ENCODE measurements around the gene SGMS1. TPM values are rescaled to one million over a fixed set of nuclear protein-coding genes. Genes with fewer than 3 reads are reported as not detected.
"Not testable (repeated sequence)": the region's sequence is repeated elsewhere in the genome, so short reads cannot be mapped to it uniquely, and the experiment has no call there.

The SGMS1 gene
- total RNA-seq, 2 experiments from 2014 or later: 24.8 to 25.2 TPM

DNA sequence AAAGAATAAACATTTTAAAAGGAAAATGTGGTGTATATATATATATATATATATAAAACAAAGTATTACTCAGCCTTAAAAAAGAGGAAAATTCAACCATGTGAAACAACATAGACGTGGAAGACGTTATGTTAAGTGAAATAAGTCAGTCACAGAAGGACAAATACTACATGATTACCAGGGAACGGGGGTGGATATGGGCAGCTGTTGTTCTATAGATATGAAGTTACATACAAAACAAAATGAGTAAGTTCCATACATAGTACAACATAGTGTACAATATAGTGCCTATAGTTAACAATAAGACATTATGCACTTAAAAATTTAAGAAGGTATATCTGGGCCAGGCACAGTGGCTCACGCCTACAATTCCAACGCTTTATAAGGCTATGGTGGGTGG is 48.8 kb downstream of the SGMS1 start:
- H3K9me3 Mint-ChIP-seq: no peaks in the 10 kb centered on the region
- Histone ChIP-seq H3K4me3 (ENCODE audit: low read length) (no peak overlapping the region), H3K27me3 (ENCODE audit: control insufficient read depth in 1 of 2, insufficient read depth in 2 of 2, low read length in 2 of 2) (no peaks in the 10 kb centered on the region), H3K36me3 (ENCODE audit: insufficient read depth, low read length) (no peaks in the 10 kb centered on the region), H3K9me3 (ENCODE audit: control insufficient read depth in 1 of 2, insufficient read depth in 1 of 2, low read length in 2 of 2) (no peaks in the 10 kb centered on the region), H3K4me1 (ENCODE audit: insufficient read depth, low read length) (peaks cover 9% of the 10 kb centered on the region), H3K27ac (ENCODE audit: low read depth in 1 of 2, low read length in 2 of 2) (no peak overlapping the region)
- H3K4me1 Mint-ChIP-seq (ENCODE audit: low read depth): peaks cover 77% of the 10 kb centered on the region
- H3K4me3 Mint-ChIP-seq: no peak overlapping the region
- H3K27ac Mint-ChIP-seq: no peak overlapping the region
- TF ChIP-seq, protein P1, sequence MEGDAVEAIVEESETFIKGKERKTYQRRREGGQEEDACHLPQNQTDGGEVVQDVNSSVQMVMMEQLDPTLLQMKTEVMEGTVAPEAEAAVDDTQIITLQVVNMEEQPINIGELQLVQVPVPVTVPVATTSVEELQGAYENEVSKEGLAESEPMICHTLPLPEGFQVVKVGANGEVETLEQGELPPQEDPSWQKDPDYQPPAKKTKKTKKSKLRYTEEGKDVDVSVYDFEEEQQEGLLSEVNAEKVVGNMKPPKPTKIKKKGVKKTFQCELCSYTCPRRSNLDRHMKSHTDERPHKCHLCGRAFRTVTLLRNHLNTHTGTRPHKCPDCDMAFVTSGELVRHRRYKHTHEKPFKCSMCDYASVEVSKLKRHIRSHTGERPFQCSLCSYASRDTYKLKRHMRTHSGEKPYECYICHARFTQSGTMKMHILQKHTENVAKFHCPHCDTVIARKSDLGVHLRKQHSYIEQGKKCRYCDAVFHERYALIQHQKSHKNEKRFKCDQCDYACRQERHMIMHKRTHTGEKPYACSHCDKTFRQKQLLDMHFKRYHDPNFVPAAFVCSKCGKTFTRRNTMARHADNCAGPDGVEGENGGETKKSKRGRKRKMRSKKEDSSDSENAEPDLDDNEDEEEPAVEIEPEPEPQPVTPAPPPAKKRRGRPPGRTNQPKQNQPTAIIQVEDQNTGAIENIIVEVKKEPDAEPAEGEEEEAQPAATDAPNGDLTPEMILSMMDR (IDR thresholded peaks at IDR 0.05): no peak
- H3K36me3 Mint-ChIP-seq (ENCODE audit: low read depth): peaks cover 2% of the 10 kb centered on the region
- POLR2A ChIA-PET: no interaction called here
- intact Hi-C loops (cut with DNase I, micrococcal nuclease): no loop called here
- CTCF ChIA-PET: no interaction called here
- ATAC-seq (ENCODE audit: poor library complexity): no peak
- H3K27me3 Mint-ChIP-seq: no peaks in the 10 kb centered on the region
- no peak for DNase-seq

DNA sequence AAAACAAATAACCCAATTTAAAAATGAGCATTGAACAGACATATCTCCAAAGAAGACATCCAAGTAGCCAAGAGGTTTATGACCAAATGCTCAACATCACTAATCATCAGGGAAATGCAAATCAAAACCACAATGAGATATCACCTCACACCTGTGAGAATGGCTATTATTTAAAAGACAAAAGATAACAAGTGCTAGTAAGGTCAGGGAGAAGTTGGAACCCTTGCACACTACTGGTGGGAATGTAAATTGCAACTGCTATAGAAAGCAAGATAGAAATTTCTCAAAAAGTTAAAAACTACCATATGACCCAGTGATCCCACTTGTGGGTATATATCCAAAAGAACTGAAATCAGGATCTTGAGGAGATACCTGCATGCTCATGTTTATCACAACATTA is 49.5 kb downstream of the SGMS1 start:
- DNase-seq: no peak
- no peaks in the 10 kb centered on the region for H3K9me3 ChIP-seq (ENCODE audit: control insufficient read depth in 1 of 2, insufficient read depth in 1 of 2, low read length in 2 of 2)
- ChIA-PET POLR2A (interaction anchor here (1.0 kb wide), 1 partner anchor 47 kb away, joined by 4 read pairs; no protein-coding TSS in a partner anchor), CTCF (no interaction called here)
- no peak for ATAC-seq (ENCODE audit: poor library complexity)
- Mint-ChIP-seq H3K4me1 (ENCODE audit: low read depth) (peaks cover 72% of the 10 kb centered on the region), H3K4me3 (no peak overlapping the region), H3K36me3 (ENCODE audit: low read depth) (peaks cover 4% of the 10 kb centered on the region), H3K27me3 (no peaks in the 10 kb centered on the region), H3K27ac (no peak overlapping the region), H3K9me3 (no peaks in the 10 kb centered on the region)
- intact Hi-C loops (cut with DNase I, micrococcal nuclease): no loop called here
- TF ChIP-seq, protein P1 (IDR thresholded peaks at IDR 0.05): no peak
- no peaks in the 10 kb centered on the region for H3K36me3 ChIP-seq (ENCODE audit: insufficient read depth, low read length)
- no peaks in the 10 kb centered on the region for H3K27me3 ChIP-seq (ENCODE audit: control insufficient read depth in 1 of 2, insufficient read depth in 2 of 2, low read length in 2 of 2)
- peaks cover 9% of the 10 kb centered on the region for H3K4me1 ChIP-seq (ENCODE audit: insufficient read depth, low read length)
- H3K4me3 ChIP-seq (ENCODE audit: low read length): no peak overlapping the region
- no peak overlapping the region for H3K27ac ChIP-seq (ENCODE audit: low read depth in 1 of 2, low read length in 2 of 2)

DNA sequence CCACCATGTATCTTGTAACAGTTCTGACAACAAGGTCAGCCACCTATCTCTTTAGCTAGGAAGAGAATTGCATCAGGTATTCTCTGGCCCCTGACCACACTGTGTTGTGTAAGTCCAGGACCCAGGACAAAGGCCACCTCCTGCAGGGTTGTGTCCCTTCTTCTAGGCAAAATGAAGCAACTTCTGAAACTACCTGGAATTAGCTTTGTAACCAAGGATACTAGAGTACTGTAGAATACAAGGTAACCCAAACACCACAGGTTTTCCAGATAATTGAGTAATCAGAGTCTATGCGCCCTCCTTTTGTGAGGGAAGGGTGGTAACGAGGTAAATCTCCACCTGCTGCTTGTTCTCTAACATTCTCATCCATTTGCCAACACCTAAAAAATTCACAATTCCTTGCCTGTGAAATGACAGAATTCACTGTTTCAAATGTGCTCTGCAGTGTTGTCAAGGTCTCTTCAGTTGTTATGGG is 51.7 kb downstream of the SGMS1 start:
- intact Hi-C loops (cut with DNase I, micrococcal nuclease): no loop called here
- TF ChIP-seq, protein P1 (IDR thresholded peaks at IDR 0.05): no peak
- Histone ChIP-seq H3K9me3 (ENCODE audit: control insufficient read depth in 1 of 2, insufficient read depth in 1 of 2, low read length in 2 of 2) (no peaks in the 10 kb centered on the region), H3K36me3 (ENCODE audit: insufficient read depth, low read length) (no peaks in the 10 kb centered on the region), H3K4me3 (ENCODE audit: low read length) (no peak overlapping the region), H3K27ac (ENCODE audit: low read depth in 1 of 2, low read length in 2 of 2) (no peak overlapping the region), H3K4me1 (ENCODE audit: insufficient read depth, low read length) (peaks cover 8% of the 10 kb centered on the region), H3K27me3 (ENCODE audit: control insufficient read depth in 1 of 2, insufficient read depth in 2 of 2, low read length in 2 of 2) (no peaks in the 10 kb centered on the region)
- no peak overlapping the region for H3K27ac Mint-ChIP-seq
- H3K4me1 Mint-ChIP-seq (ENCODE audit: low read depth): peaks cover 57% of the 10 kb centered on the region
- H3K36me3 Mint-ChIP-seq (ENCODE audit: low read depth): peaks cover 4% of the 10 kb centered on the region
- ATAC-seq (ENCODE audit: poor library complexity): no peak
- no peak overlapping the region for H3K4me3 Mint-ChIP-seq
- H3K9me3 Mint-ChIP-seq: no peaks in the 10 kb centered on the region
- ChIA-PET CTCF (no interaction called here), POLR2A (no interaction called here)
- no peak for DNase-seq
- no peaks in the 10 kb centered on the region for H3K27me3 Mint-ChIP-seq

DNA sequence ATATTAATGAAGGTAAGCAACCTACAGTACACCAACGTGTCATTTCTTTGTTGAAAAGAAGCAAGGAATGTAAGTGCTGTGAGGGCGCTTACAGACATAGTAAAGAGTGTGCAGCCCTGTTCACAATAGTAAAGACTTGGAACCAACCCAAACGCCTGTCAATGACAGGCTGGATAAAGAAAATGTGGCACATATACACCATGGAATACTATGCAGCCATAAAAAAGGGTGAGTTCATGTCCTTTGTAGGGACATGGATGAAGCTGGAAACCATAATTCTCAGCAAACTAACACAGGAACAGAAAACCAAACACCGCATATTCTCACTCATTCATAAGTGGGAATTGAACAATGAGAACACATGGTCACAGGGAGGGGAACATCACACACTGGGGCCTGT is 55.0 kb downstream of the SGMS1 start:
- H3K9me3 ChIP-seq (ENCODE audit: control insufficient read depth in 1 of 2, insufficient read depth in 1 of 2, low read length in 2 of 2); intact Hi-C loops (cut with DNase I, micrococcal nuclease); POLR2A ChIA-PET: not testable (repeated sequence)

More for the DNA sequence above, 55.0 kb downstream of the SGMS1 start:
- H3K27ac ChIP-seq (ENCODE audit: low read depth in 1 of 2, low read length in 2 of 2); ATAC-seq (ENCODE audit: poor library complexity); H3K4me3 Mint-ChIP-seq; DNase-seq; H3K9me3 Mint-ChIP-seq; H3K36me3 ChIP-seq (ENCODE audit: insufficient read depth, low read length); H3K27ac Mint-ChIP-seq; H3K27me3 Mint-ChIP-seq; H3K27me3 ChIP-seq (ENCODE audit: control insufficient read depth in 1 of 2, insufficient read depth in 2 of 2, low read length in 2 of 2); CTCF ChIA-PET; H3K4me1 ChIP-seq (ENCODE audit: insufficient read depth, low read length); H3K4me3 ChIP-seq (ENCODE audit: low read length): not testable (repeated sequence)
- H3K4me1 Mint-ChIP-seq (ENCODE audit: low read depth): peaks cover 38% of the 10 kb centered on the region
- peaks cover 13% of the 10 kb centered on the region for H3K36me3 Mint-ChIP-seq (ENCODE audit: low read depth)

Measured in CD4-positive, alpha-beta T cell (primary cell).